NCI-H526 treated with DMSO at 0.1 percent for 48 hours (cell line): ENCODE measurements around the gene PIP5K1B.

Experiments used
- DNase-seq: peaks from one replicate; lab custom pipeline; 2025; lab: John Stamatoyannopoulos, UW

Gene PIP5K1B

GRCh38 chr9:68859347-68859746, 154.3 kb downstream of the PIP5K1B start:
- no peak for DNase-seq

- DNase-seq: no peak
Measured at GRCh38 chr9:68860419-68860818, 155.4 kb downstream of the PIP5K1B start.

DNA sequence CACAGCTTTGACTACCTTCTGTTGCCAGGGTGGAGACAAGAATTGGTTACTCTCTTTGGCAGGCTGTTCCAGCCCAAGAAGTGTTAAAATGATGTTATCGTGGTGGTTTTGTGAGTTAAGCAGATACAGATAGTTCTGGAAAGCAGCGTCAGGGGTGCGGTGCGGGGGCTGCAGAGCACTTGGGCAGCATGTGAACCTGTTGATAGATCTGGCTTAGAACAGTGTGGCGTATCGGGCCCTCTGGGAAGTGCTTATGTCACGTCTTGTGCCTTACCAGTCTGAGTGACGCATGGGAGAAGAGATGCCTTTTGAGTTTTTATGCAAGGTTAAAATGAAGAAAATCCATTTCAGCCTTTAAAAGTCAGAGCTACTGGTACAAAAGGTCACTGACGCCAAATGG, 156.4 kb downstream of the PIP5K1B start:
- no peak for DNase-seq

DNA sequence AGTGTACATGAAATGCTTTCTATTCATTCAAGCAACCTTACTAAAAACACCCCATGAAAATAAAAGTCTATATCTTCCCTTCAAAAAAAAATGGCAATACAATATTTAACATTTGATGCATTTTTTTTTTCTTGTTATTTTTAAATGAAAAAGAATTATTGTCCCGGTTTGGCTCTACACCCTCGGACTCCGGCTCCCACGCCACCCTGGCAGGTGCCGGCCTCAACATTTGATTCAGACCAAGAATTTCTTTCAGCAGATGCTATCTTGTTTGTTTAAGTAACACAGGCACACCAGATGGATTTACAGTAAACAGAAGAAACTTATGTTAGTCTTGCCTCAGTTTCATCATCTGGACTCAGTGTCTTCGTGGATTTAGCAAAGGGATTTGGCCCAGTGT, 162.0 kb downstream of the PIP5K1B start:
- DNase-seq: no peak

DNA sequence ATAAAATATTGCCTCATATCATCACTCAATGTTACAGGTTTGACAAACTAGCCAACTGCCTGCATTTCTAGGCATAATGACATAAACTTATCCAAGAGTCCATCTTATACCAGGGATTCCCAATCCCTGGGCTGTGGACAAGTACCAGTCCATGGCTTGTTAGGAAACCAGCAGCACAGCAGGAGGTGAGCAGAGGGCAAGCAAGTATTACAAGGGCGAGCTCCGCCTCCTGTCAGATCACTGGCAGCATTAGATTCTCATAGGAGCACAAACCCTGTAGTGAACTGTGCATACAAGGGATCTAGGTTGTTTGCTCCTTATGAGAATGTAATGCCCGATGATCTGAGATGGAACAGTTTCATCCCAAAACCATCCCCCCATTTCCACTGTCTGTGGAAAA, 164.0 kb downstream of the PIP5K1B start:
- DNase-seq: no peak

GRCh38 chr9:68870086-68870485, 165.0 kb downstream of the PIP5K1B start:
- DNase-seq: no peak

- DNase-seq: no peak
Measured at GRCh38 chr9:68871236-68871635, 166.2 kb downstream of the PIP5K1B start.

GRCh38 chr9:68872026-68872501, 167.0 kb downstream of the PIP5K1B start:
- peak; percentile 49 for DNase-seq

DNA sequence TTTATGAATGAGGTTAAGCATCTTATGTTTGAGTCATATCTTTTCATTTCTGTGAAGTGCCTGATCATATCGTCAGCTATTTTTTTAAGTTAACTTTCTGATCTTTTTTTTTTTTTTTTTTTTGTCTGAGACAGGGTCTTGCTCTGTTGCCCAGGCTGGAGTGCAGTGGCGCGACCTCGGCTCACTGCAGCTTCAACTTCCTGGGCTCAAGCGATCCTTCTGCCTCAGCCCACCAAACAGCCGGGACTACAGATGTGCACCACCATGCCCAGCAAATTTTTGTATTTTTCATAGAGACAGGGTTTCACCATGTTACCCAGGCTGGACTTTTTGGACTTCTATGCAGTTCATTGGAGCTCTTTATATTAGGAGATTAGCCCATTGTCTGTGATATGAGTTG, 168.1 kb downstream of the PIP5K1B start:
- no peak for DNase-seq

- no peak for DNase-seq
Measured at GRCh38 chr9:68876273-68876672, 171.2 kb downstream of the PIP5K1B start.

DNA sequence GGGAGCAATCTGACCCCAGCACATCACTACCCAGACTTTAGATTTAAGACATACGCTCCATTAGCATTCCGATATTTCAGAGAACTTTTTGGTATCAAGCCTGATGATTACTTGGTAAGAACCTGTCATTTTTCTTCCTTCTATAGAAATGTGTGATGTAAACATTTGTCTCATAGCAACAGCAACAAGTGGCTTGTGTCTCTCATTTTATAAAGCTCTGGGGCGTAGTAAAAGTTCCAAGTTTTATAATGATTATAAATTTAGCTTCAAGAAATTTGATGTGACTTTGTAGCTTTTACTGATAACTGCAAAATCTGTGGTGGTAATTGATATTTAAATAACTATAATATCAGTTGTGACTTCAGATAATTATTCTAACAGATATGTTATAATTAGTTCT, 171.6 kb downstream of the PIP5K1B start:
- no peak for DNase-seq

- no peak for DNase-seq
Measured at GRCh38 chr9:68877219-68877618, 172.2 kb downstream of the PIP5K1B start.

DNA sequence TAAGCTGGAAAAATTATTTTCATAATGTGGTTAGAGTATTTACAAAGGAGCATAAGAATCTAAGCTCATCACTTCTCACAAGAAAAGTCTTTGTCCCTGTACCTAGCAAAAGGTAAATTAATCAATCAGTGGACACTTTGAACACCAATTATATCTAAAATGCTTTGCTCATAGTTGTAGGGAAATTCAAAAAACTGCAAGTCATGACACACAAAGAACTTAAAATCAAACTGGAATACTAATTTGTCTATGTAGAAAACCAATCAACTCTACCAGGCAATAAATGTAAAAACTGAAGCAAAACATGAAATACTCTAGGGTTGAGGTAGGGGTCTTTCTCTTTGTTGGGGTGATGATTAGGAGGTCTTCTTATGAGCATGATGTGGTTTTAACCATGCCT, 173.4 kb downstream of the PIP5K1B start:
- DNase-seq: no peak

DNA sequence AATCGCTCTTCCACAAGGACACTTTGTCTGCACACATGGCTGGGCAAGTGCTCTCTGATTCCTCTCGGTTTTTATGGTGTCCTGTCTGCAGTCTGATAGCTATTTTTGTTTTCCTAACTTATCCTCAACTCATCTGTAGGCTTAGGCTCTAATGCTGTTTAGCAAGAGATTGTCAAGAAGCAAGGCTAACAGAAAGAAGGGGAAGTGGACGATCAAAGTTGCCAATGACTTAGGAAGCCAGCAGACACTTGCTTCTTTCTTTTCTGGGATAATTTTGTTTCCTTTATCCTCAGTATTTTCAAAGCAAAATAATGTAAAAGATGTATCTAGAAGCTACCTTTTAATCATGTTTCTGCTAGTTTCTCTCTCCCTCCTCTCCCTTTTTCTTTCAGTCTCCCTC, 178.2 kb downstream of the PIP5K1B start:
- no peak for DNase-seq

DNA sequence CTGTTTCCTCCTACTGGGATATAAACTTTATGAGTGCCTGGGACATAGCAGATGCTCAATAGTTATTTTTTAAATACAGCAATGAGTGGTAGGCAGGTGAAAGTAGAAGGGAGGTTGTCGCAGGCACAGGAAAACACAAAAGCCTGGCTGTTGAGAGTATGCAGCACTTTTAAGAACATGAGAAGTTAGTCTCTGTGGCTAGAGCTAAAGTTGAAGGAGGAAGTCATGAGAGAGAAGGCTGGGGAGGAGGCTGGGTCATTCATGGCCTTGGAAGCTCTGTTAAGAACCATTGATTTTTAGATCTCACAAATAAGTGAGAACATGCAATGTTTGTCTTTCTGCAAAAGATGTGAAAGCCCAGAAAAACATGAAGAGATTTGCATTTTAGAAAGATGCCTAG, 182.2 kb downstream of the PIP5K1B start:
- no peak for DNase-seq

DNA sequence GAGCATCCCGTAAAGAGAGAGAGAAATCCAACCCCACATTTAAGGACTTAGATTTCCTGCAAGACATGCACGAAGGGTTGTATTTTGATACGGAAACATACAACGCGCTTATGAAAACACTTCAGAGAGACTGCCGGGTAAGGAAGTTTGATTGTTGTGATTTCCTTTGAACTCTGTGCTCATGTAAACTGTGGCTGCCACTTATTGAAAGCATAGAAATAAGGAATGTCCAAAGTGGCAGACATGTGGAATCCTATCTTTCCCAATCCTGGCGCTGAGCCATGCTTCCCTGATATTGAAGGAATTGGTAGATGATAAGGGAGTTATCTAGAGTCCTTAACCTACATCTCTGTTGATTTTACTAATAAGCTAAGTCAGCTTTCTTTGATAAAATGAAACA, 189.5 kb downstream of the PIP5K1B start:
- no peak for DNase-seq

GRCh38 chr9:68895741-68896478, 190.9 kb downstream of the PIP5K1B start:
- no peak for DNase-seq

GRCh38 chr9:68896486-68896885, 191.4 kb downstream of the PIP5K1B start:
- DNase-seq: no peak

DNA sequence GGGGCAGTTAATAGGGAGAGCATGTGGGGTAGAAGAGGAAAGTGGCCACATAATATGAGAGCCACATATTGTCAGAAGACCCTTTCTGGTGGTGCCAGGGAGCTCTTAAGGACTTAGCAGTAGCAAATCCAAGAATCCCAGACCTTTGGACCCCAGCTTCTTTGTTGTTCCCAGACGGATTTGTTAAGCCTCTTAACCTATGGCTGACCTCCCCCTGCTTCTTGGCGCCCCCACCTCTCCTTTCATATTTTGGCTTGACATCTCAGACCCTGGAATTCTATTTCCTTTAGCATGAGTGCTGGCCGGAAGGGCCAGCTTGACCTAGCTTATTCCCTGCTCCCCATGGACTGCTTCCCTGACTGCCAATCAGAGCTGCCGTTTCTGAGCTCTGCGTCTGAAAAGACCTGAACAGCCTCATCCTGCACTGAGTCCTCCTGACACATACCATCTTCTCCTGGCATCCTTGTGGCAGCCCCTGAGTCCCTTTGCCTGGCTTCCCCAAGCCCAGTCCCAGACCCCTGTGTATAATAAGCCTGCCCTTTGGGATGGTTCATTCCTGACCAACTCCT, 192.6 kb downstream of the PIP5K1B start:
- DNase-seq: no peak

DNA sequence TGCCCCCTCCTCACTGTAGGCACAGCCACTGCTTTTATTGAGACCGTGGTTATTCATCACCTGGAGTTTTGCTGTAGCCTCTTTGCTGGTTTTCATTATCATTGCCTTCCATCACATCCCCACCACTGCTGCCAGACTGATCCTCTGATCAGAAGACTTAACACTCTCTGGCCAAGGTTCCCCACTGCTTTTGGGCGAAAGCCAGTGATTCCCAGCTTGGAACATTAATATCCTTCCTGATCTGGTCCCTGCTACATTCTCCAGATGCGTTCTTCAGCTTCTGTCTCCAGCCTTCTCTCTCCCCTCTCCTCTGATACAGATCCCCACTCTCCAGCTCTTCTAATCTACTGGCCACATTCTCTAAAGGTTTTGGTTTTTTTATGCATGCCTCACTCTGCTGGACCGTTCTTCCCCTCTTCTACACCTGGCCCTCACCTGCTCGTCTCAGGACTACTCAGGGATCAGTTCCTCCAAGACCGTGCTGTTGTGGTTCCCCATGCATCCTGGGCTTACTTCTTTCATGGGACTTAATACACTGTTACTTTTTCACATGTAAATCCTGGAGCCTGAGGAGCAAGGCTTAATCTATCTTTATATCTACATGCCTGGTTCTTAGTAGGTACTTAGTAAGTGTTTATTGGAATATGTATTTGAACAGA, 193.9 kb downstream of the PIP5K1B start:
- DNase-seq: no peak

GRCh38 chr9:68904454-68904853, 199.4 kb downstream of the PIP5K1B start:
- DNase-seq: no peak

DNA sequence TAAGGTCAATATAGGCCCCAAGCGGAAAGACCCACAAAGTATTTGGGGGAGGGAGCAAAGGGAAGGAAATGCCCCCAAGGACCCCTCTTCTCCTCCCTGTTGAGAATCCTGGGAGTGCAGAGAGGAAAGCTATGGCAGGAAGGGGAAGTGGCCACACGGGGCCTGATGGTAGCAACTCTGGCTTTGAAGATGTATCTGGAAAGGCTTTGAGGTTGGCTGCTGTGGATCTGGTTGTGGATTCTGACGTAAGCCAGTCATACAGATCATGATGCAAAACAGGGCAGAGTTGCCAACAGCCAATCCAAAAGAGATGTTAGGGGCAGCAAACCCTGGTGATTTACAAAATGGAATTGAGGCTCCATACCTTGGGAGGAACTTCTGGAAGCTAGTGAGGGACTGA, 200.1 kb downstream of the PIP5K1B start:
- DNase-seq: no peak

DNA sequence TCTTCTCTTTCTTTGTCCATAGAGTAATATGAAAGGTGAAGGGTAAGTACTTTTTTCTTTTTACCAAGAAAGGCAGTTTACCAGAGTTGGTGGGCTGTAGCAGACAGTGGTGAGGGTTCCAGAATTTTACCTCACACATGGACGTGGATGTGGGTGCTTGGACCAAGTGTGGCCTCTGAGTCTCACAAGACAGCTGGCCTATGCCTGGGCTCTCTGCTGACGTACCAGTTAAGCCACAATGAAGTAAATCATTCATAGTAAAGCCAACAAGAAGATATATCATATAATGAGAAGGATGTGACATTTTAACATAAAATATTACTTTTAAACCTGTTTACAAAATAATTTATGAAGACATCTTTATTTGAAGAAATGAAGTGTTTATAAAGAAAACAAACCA, 202.9 kb downstream of the PIP5K1B start:
- no peak for DNase-seq
